ENCODE results near the gene NYAP2. TPM values are rescaled to one million over a fixed set of nuclear protein-coding genes. Genes with fewer than 3 reads are reported as not detected.

NYAP2 gene
- total RNA-seq, 1 experiment from 2014 or later, result not detected

- Histone ChIP-seq H2AFZ (ENCODE audit: low read depth, low read length, poor library complexity, severe bottlenecking) (no peak overlapping the region), H3K4me2 (ENCODE audit: low read length) (no peak overlapping the region), H3K79me2 (ENCODE audit: insufficient read depth, low read length) (no peaks in the 10 kb centered on the region), H3K36me3 (ENCODE audit: control insufficient read depth in 1 of 2, insufficient read depth in 2 of 2, low read length in 2 of 2) (no peaks in the 10 kb centered on the region), H3K9me2 (ENCODE audit: insufficient read depth) (no peaks in the 10 kb centered on the region), H3K27ac (ENCODE audit: low read depth, low read length) (no peak overlapping the region), H3K9me3 (ENCODE audit: control insufficient read depth in 1 of 2, insufficient read depth in 1 of 2, low read depth in 1 of 2, low read length in 2 of 2) (no peaks in the 10 kb centered on the region), H3K4me3 (replicated peaks in 1 of 2; ENCODE audit: low read depth in 1 of 2, low read length in 2 of 2) (no peak overlapping the region), H3K9ac (ENCODE audit: low read length) (no peak overlapping the region), H3K4me1 (ENCODE audit: control insufficient read depth in 1 of 2, insufficient read depth in 2 of 2, low read length in 2 of 2) (no peaks in the 10 kb centered on the region), H4K20me1 (ENCODE audit: insufficient read depth) (no peaks in the 10 kb centered on the region), H3K27me3 (ENCODE audit: insufficient read depth, low read length) (no peaks in the 10 kb centered on the region)
- ChIA-PET RAD21 (ENCODE audit: low non-redundant PET in 1 of 2, low total read pairs in 2 of 2, uncharacterized antibody in 2 of 2, unreplicated experiment in 2 of 2) (no interaction called here), CTCF (no interaction called here), POLR2A (no interaction called here)
- no peak for ATAC-seq
- no peak for DNase-seq (ENCODE audit: low read depth, low spot score)
- no TSS peak for BruUV-seq (replicated peaks)
- no peak for TF ChIP-seq ZNF274 (IDR thresholded peaks at IDR 0.05; ENCODE audit: low read depth, low read length)
- no peak for TF ChIP-seq YY1 (IDR thresholded peaks at IDR 0.05; ENCODE audit: extremely low read depth, insufficient replicate concordance, low read depth, low read length)
- TF ChIP-seq CEBPB (IDR thresholded peaks at IDR 0.05; ENCODE audit: low read depth), result no peak
- TF ChIP-seq ELF1 (IDR thresholded peaks at IDR 0.05; ENCODE audit: borderline replicate concordance, low read depth), result no peak
- TF ChIP-seq SRF (IDR thresholded peaks at IDR 0.05; ENCODE audit: low read depth), result no peak
- no peak for TF ChIP-seq ATF3 (IDR thresholded peaks at IDR 0.05)
- no peak for TF ChIP-seq EGR1 (IDR thresholded peaks at IDR 0.05; ENCODE audit: low read depth)
- TF ChIP-seq JUND (IDR thresholded peaks at IDR 0.05), result no peak
- no peak for TF ChIP-seq RAD21 (IDR thresholded peaks at IDR 0.05; ENCODE audit: low read depth)
- no peak for TF ChIP-seq POLR2A (IDR thresholded peaks at IDR 0.05; ENCODE audit: borderline replicate concordance, extremely low read depth, insufficient read depth, insufficient read length)
- TF ChIP-seq FOSL1 (IDR thresholded peaks at IDR 0.05; ENCODE audit: low read depth), result no peak
- no peak for TF ChIP-seq CBX3 (IDR thresholded peaks at IDR 0.05; ENCODE audit: low read depth)
- no peak for TF ChIP-seq CTCF (IDR thresholded peaks at IDR 0.05 in 2 of 3, conservative IDR thresholded peaks at IDR 0.05 in 1 of 3; ENCODE audit: borderline replicate concordance in 1 of 3, insufficient read depth in 1 of 3, low read depth in 2 of 3, low read length in 2 of 3)
- no peak for TF ChIP-seq EZH2 (IDR thresholded peaks at IDR 0.05)
- no peak for TF ChIP-seq TCF7L2 (IDR thresholded peaks at IDR 0.05; ENCODE audit: borderline replicate concordance, extremely low read depth, insufficient read depth, insufficient read length)
- intact Hi-C loops (cut with micrococcal nuclease), result no loop called here
These were observed 144.1 kb downstream of the NYAP2 start for GRCh38 chr2:225543626-225544025.

All from HCT116 (cell line).